ENCODE data around the gene OBSCN.

DNA sequence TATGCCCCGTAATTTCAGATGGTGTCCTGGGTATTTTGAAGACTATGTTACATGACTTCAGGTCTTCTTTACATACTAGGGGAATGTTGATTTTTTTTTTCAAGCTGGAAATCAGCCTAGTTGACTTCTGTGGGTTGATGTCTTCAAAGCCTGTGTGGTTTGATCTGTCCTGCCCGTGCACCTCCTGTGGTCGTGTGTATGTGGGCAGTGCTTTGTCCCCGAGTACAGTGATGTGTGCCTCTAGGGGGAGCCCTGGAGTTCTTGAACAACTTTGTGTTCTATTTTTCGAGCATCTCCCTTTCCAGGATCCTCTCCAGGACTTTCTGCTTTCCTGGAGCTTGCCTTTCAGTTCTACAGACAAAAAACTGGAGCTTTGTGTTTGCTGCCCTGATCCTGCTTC, 28.9 kb downstream of the OBSCN start:
- TF ChIP-seq, protein P1, sequence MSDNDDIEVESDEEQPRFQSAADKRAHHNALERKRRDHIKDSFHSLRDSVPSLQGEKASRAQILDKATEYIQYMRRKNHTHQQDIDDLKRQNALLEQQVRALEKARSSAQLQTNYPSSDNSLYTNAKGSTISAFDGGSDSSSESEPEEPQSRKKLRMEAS (IDR thresholded peaks at IDR 0.05; ENCODE audit: insufficient read depth, insufficient read length), result no peak
- TF ChIP-seq, protein P2, sequence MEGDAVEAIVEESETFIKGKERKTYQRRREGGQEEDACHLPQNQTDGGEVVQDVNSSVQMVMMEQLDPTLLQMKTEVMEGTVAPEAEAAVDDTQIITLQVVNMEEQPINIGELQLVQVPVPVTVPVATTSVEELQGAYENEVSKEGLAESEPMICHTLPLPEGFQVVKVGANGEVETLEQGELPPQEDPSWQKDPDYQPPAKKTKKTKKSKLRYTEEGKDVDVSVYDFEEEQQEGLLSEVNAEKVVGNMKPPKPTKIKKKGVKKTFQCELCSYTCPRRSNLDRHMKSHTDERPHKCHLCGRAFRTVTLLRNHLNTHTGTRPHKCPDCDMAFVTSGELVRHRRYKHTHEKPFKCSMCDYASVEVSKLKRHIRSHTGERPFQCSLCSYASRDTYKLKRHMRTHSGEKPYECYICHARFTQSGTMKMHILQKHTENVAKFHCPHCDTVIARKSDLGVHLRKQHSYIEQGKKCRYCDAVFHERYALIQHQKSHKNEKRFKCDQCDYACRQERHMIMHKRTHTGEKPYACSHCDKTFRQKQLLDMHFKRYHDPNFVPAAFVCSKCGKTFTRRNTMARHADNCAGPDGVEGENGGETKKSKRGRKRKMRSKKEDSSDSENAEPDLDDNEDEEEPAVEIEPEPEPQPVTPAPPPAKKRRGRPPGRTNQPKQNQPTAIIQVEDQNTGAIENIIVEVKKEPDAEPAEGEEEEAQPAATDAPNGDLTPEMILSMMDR (IDR thresholded peaks at IDR 0.05; ENCODE audit: extremely low read depth in 1 of 2, insufficient read depth in 1 of 2, low read depth in 1 of 2, low read length in 2 of 2), result peak; percentile 84
- no peak for TF ChIP-seq POLR2A (IDR thresholded peaks at IDR 0.05; ENCODE audit: low read depth, low read length)
